ENCODE results near the gene SDHA.
"Not testable (repeated sequence)": the region's sequence is repeated elsewhere in the genome, so short reads cannot be mapped to it uniquely, and the experiment has no call there.

SDHA gene

GRCh38 chr5:273091-273490, 55.0 kb downstream of the SDHA start:
- peak overlapping the region; percentile 70 for H3K9ac ChIP-seq (ENCODE audit: low read length)
- H3K27me3 ChIP-seq (replicated peaks; ENCODE audit: control insufficient read depth, insufficient read depth, low read length); DNase-seq (ENCODE audit: low read depth); H3K9me3 ChIP-seq (ENCODE audit: control insufficient read depth, low read length): not testable (repeated sequence)
- peaks cover 13% of the 10 kb centered on the region for H3K4me1 ChIP-seq (ENCODE audit: control insufficient read depth, insufficient read depth, low read length)
- peak overlapping the region; percentile 78 for H3K4me3 ChIP-seq (ENCODE audit: low read length)
- peaks cover 23% of the 10 kb centered on the region for H3K36me3 ChIP-seq (ENCODE audit: control insufficient read depth, insufficient read depth, low read length, severe bottlenecking)

GRCh38 chr5:273491-273890, 55.4 kb downstream of the SDHA start:
- Histone ChIP-seq H3K4me1 (ENCODE audit: control insufficient read depth, insufficient read depth, low read length) (peaks cover 13% of the 10 kb centered on the region), H3K36me3 (ENCODE audit: control insufficient read depth, insufficient read depth, low read length, severe bottlenecking) (peaks cover 23% of the 10 kb centered on the region), H3K9ac (ENCODE audit: low read length) (peak overlapping the region; percentile 70), H3K4me3 (ENCODE audit: low read length) (peak overlapping the region; percentile 78)
- H3K9me3 ChIP-seq (ENCODE audit: control insufficient read depth, low read length); DNase-seq (ENCODE audit: low read depth); H3K27me3 ChIP-seq (replicated peaks; ENCODE audit: control insufficient read depth, insufficient read depth, low read length): not testable (repeated sequence)

GRCh38 chr5:274346-274745, 56.2 kb downstream of the SDHA start:
- H3K4me1 ChIP-seq (ENCODE audit: control insufficient read depth, insufficient read depth, low read length): peaks cover 13% of the 10 kb centered on the region
- peaks cover 28% of the 10 kb centered on the region for H3K36me3 ChIP-seq (ENCODE audit: control insufficient read depth, insufficient read depth, low read length, severe bottlenecking)
- H3K27me3 ChIP-seq (replicated peaks; ENCODE audit: control insufficient read depth, insufficient read depth, low read length); H3K9ac ChIP-seq (ENCODE audit: low read length); DNase-seq (ENCODE audit: low read depth); H3K4me3 ChIP-seq (ENCODE audit: low read length); H3K9me3 ChIP-seq (ENCODE audit: control insufficient read depth, low read length): not testable (repeated sequence)

DNA sequence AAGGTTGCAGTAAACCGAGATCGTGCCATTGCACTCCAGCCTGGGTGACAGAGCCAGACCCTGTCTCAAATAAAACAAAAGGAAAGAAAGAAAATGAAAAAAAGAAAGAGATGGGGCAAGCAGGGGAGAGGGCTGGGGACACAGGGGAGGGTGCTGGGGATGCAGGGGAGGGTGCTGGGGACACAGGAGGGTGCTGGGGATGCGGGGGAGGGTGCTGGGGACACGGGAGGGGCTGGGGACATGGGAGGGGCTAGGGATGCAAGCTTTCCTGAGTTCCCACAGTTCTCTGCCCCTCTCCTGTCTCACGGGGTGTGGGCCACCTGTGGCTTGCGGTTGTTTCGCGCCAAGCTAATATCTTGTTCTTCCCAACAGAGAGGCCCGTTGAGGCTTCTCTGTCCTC, 60.5 kb downstream of the SDHA start:
- H3K4me3 ChIP-seq (ENCODE audit: low read length): no peak overlapping the region
- no peak overlapping the region for H3K9ac ChIP-seq (ENCODE audit: low read length)
- no peak for DNase-seq (ENCODE audit: low read depth)
- peaks cover 4% of the 10 kb centered on the region for H3K4me1 ChIP-seq (ENCODE audit: control insufficient read depth, insufficient read depth, low read length)
- no peaks in the 10 kb centered on the region for H3K9me3 ChIP-seq (ENCODE audit: control insufficient read depth, low read length)
- peaks cover 33% of the 10 kb centered on the region for H3K36me3 ChIP-seq (ENCODE audit: control insufficient read depth, insufficient read depth, low read length, severe bottlenecking)
- H3K27me3 ChIP-seq (replicated peaks; ENCODE audit: control insufficient read depth, insufficient read depth, low read length): no peaks in the 10 kb centered on the region

DNA sequence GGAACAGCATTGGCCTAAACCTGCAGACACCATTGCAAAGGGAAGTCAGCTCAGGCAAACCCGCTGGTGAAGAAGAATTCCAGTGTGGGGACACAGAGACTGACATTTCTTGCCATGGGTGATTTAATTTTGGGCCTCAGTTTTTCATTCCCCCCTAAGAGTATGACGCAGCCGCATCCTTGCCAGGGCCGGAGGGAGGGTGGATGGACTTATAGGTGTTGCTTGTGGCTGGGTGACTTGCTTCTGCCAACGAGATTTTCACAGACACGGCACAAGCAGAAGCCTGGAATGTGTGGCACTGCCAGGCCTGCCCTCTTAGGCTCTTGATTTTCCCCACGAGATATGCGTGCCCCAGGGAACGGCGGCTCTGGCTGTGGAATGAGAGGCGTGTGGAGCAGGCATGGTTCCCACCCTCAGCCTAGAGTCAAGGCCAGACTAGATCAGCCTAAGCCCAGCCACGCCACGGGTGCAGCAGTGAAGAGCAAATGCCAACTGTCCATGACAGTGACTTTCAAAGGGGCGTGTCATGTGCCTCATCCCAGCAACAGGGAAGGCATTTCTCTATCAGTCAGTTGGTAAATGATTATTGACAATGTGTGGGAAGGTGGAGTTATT, 61.0 kb downstream of the SDHA start:
- H3K4me3 ChIP-seq (ENCODE audit: low read length); H3K9me3 ChIP-seq (ENCODE audit: control insufficient read depth, low read length); H3K9ac ChIP-seq (ENCODE audit: low read length); H3K27me3 ChIP-seq (replicated peaks; ENCODE audit: control insufficient read depth, insufficient read depth, low read length); DNase-seq (ENCODE audit: low read depth); H3K4me1 ChIP-seq (ENCODE audit: control insufficient read depth, insufficient read depth, low read length): not testable (repeated sequence)
- peaks cover 34% of the 10 kb centered on the region for H3K36me3 ChIP-seq (ENCODE audit: control insufficient read depth, insufficient read depth, low read length, severe bottlenecking)

DNA sequence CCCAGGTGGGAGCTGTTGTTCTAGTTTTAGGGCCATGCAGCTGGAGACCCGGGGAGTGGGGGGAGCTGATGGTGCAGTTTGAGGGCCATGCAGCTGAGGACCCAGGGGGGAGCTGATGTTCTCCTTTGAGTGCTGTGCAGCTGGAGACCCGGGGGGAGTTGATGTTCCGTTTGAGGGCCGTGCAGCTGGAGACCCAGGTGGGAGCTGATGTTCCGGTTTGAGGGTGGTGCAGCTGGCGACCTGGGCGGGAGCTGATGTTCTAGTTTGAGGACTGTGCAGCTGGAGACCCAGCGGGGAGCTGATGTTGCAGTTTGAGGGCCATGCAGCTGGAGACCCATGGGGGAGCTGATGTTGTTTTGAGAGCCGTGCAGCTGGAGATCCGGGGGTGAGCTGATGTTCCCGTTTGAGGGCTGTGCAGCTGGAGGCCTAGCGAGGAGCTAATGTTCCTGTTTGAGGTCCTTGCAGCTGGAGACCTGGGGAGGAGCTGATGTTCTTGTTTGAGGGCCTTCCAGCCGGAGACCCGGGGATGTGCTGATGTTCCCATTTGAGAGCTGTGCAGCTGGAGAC, 68.0 kb downstream of the SDHA start:
- Histone ChIP-seq H3K9me3 (ENCODE audit: control insufficient read depth, low read length) (no peaks in the 10 kb centered on the region), H3K4me3 (ENCODE audit: low read length) (no peak overlapping the region), H3K4me1 (ENCODE audit: control insufficient read depth, insufficient read depth, low read length) (peaks cover 10% of the 10 kb centered on the region), H3K36me3 (ENCODE audit: control insufficient read depth, insufficient read depth, low read length, severe bottlenecking) (peaks cover 18% of the 10 kb centered on the region), H3K27me3 (replicated peaks; ENCODE audit: control insufficient read depth, insufficient read depth, low read length) (no peaks in the 10 kb centered on the region), H3K9ac (ENCODE audit: low read length) (no peak overlapping the region)
- no peak for DNase-seq (ENCODE audit: low read depth)

- H3K9ac ChIP-seq (ENCODE audit: low read length); H3K9me3 ChIP-seq (ENCODE audit: control insufficient read depth, low read length); H3K4me3 ChIP-seq (ENCODE audit: low read length): not testable (repeated sequence)
These were observed 72.1 kb downstream of the SDHA start for GRCh38 chr5:290200-290599.

GRCh38 chr5:291345-291744, 73.2 kb downstream of the SDHA start:
- not testable (repeated sequence) for H3K9me3 ChIP-seq (ENCODE audit: control insufficient read depth, low read length); H3K27me3 ChIP-seq (replicated peaks; ENCODE audit: control insufficient read depth, insufficient read depth, low read length); DNase-seq (ENCODE audit: low read depth); H3K4me3 ChIP-seq (ENCODE audit: low read length); H3K9ac ChIP-seq (ENCODE audit: low read length); H3K4me1 ChIP-seq (ENCODE audit: control insufficient read depth, insufficient read depth, low read length)
- peaks cover 13% of the 10 kb centered on the region for H3K36me3 ChIP-seq (ENCODE audit: control insufficient read depth, insufficient read depth, low read length, severe bottlenecking)

More at GRCh38 chr5:290200-290599, 72.1 kb downstream of the SDHA start:
- not testable (repeated sequence) for DNase-seq (ENCODE audit: low read depth); H3K27me3 ChIP-seq (replicated peaks; ENCODE audit: control insufficient read depth, insufficient read depth, low read length); H3K4me1 ChIP-seq (ENCODE audit: control insufficient read depth, insufficient read depth, low read length)
- peaks cover 19% of the 10 kb centered on the region for H3K36me3 ChIP-seq (ENCODE audit: control insufficient read depth, insufficient read depth, low read length, severe bottlenecking)

GRCh38 chr5:294788-295187, 76.7 kb downstream of the SDHA start:
- not testable (repeated sequence) for H3K9me3 ChIP-seq (ENCODE audit: control insufficient read depth, low read length); H3K27me3 ChIP-seq (replicated peaks; ENCODE audit: control insufficient read depth, insufficient read depth, low read length); H3K4me1 ChIP-seq (ENCODE audit: control insufficient read depth, insufficient read depth, low read length); H3K9ac ChIP-seq (ENCODE audit: low read length); DNase-seq (ENCODE audit: low read depth); H3K4me3 ChIP-seq (ENCODE audit: low read length)
- peaks cover 10% of the 10 kb centered on the region for H3K36me3 ChIP-seq (ENCODE audit: control insufficient read depth, insufficient read depth, low read length, severe bottlenecking)

DNA sequence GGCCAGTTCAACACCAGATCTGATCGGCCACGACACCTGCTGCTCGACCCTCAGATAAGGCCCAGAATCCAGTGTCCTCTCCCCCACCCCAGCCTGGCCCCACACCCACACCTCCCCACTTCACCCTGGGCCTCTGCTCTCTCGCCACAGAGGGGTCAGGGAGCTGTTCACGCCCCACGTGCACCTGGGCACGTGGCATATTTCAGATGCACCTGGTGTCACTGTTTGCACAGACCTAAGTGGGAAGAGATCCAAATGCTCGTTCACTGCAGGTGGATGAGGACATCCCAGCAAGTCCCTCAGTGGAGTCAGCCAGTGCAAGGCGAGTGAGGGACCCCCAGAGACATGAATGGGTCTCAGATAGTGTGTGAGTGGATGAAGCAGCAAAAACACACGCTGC, 78.1 kb downstream of the SDHA start:
- H3K36me3 ChIP-seq (ENCODE audit: control insufficient read depth, insufficient read depth, low read length, severe bottlenecking): peaks cover 10% of the 10 kb centered on the region
- H3K27me3 ChIP-seq (replicated peaks; ENCODE audit: control insufficient read depth, insufficient read depth, low read length); H3K4me1 ChIP-seq (ENCODE audit: control insufficient read depth, insufficient read depth, low read length); H3K9me3 ChIP-seq (ENCODE audit: control insufficient read depth, low read length); DNase-seq (ENCODE audit: low read depth); H3K4me3 ChIP-seq (ENCODE audit: low read length); H3K9ac ChIP-seq (ENCODE audit: low read length): not testable (repeated sequence)

- not testable (repeated sequence) for H3K4me3 ChIP-seq (ENCODE audit: low read length); H3K9me3 ChIP-seq (ENCODE audit: control insufficient read depth, low read length); H3K9ac ChIP-seq (ENCODE audit: low read length); H3K4me1 ChIP-seq (ENCODE audit: control insufficient read depth, insufficient read depth, low read length); H3K27me3 ChIP-seq (replicated peaks; ENCODE audit: control insufficient read depth, insufficient read depth, low read length)
- H3K36me3 ChIP-seq (ENCODE audit: control insufficient read depth, insufficient read depth, low read length, severe bottlenecking): peaks cover 10% of the 10 kb centered on the region
- DNase-seq (ENCODE audit: low read depth): peak; percentile 53
These were observed 78.8 kb downstream of the SDHA start for GRCh38 chr5:296954-297353.

GRCh38 chr5:297448-297847, 79.3 kb downstream of the SDHA start:
- H3K9ac ChIP-seq (ENCODE audit: low read length); H3K27me3 ChIP-seq (replicated peaks; ENCODE audit: control insufficient read depth, insufficient read depth, low read length); DNase-seq (ENCODE audit: low read depth); H3K9me3 ChIP-seq (ENCODE audit: control insufficient read depth, low read length); H3K36me3 ChIP-seq (ENCODE audit: control insufficient read depth, insufficient read depth, low read length, severe bottlenecking); H3K4me1 ChIP-seq (ENCODE audit: control insufficient read depth, insufficient read depth, low read length); H3K4me3 ChIP-seq (ENCODE audit: low read length): not testable (repeated sequence)
